Esophagus muscularis mucosa (tissue), 4 donors: ENCODE measurements around the gene NCOA6. TPM values are rescaled to one million over a fixed set of nuclear protein-coding genes. Genes with fewer than 3 reads are reported as not detected.

ENCODE experiments used
- DNase-seq: peaks from one replicate; pipeline ENCODE4 v3.0.0-alpha.2; 2017; ENCODE audit errors: extremely low spot score
- H3K27ac ChIP-seq, 4 donors: fragments of 200-600 bp; sonication (generic); replicated peaks in 1 of 4; 1 replicate in 3 of 4; 2 replicates in 1 of 4; pipeline ENCODE4 v1.5.1; 2016 to 2019; ENCODE audit warnings: mild to moderate bottlenecking in 1 of 4
- H3K27me3 ChIP-seq, 4 donors: fragments of 200-600 bp; sonication (generic); one replicate each; pipeline versions ENCODE4 v1.5.1 to v1.6.0; 2016 to 2019
- H3K36me3 ChIP-seq, 4 donors: fragments of 200-600 bp; sonication (generic); one replicate each; pipeline ENCODE4 v1.5.1; 2016 to 2019
- H3K4me1 ChIP-seq, 4 donors: fragments of 200-600 bp; sonication (generic); one replicate each; pipeline ENCODE4 v1.5.1; 2016 to 2019
- H3K4me3 ChIP-seq, 4 donors: fragments of 200-600 bp; sonication (generic); 1 replicate in 2 of 4; 2 replicates in 2 of 4; pipeline ENCODE4 v1.5.1; 2016 to 2019; ENCODE audit warnings: mild to moderate bottlenecking in 4 of 4, moderate library complexity in 1 of 4
- H3K9me3 ChIP-seq, 4 donors: fragments of 200-600 bp; sonication (generic); 1 replicate in 3 of 4; 2 replicates in 1 of 4; pipeline ENCODE4 v1.5.1; 2016 to 2019
- CTCF ChIP-seq, 3 experiments: fragments of 200-600 bp in 2 of 3; fragments of 450-650 bp in 1 of 3; sonication (generic) in 2 of 3; IDR thresholded peaks; one replicate each; pipeline ENCODE4 v1.5.1; 2017 to 2019; ENCODE audit warnings: antibody characterized with exemption in 3 of 3, mild to moderate bottlenecking in 2 of 3, moderate library complexity in 1 of 3
- EP300 ChIP-seq: sonication (generic); formaldehyde crosslinking; IDR thresholded peaks from one replicate; pipeline ENCODE4 v1.6.1; 2017; ENCODE audit warnings: antibody characterized with exemption
- POLR2A ChIP-seq: fragments of 450-650 bp; IDR thresholded peaks from one replicate; pipeline ENCODE4 v1.6.1; 2017; ENCODE audit warnings: antibody characterized with exemption, moderate library complexity, mild to moderate bottlenecking, low read depth
- POLR2AphosphoS5 ChIP-seq, 2 donors: sonication (generic); formaldehyde crosslinking; IDR thresholded peaks; one replicate each; pipeline ENCODE4 v1.6.1; 2017; ENCODE audit warnings: antibody characterized with exemption in 2 of 2
- WGBS: methylation state at CpG from one replicate; pipeline ENCODE4 v1.1.5; 2018; 5-methylcytosine and 5-hydroxymethylcytosine counted together
- intact Hi-C: fragments of 100-400 bp; cut with DNase I; formaldehyde crosslinking; loops from one replicate; pipeline ENCODE4 v1.15.1; 2023
- total RNA-seq, 4 donors: library from RNA; depleted of rRNA; stranded (reverse); fragments of >200 nt; gene quantifications; one replicate each; pipeline versions ENCODE4 v1.1.0 to v1.2.1, GENCODE V29; 2016

The NCOA6 gene
- total RNA-seq = 10 to 100 TPM; 14.9 to 30.2 (median 23.3) TPM

- H3K4me1 ChIP-seq = peaks cover 28 to 44% (median 42%) of the 10 kb centered on the region in 4 donors
- no peaks in the 10 kb centered on the region for H3K36me3 ChIP-seq
- H3K27me3 ChIP-seq = no peaks in the 10 kb centered on the region
- H3K9me3 ChIP-seq = no peaks in the 10 kb centered on the region
- H3K4me3 ChIP-seq = peak within 1 kb of the TSS; percentile 84 to 100 (median 94)
- no peak for TF ChIP-seq EP300
- peak; percentile 35 to 68 for TF ChIP-seq POLR2AphosphoS5 (IDR thresholded peaks at IDR 0.05)
- peak; percentile 96 for DNase-seq
- WGBS = 54% methylated on average over 6 of the region's 52 CpGs
- peak within 1 kb of the TSS; percentile 89 to 93 (median 92) for H3K27ac ChIP-seq
- intact Hi-C loops = no loop called here
These were observed at the start of gene NCOA6 for GRCh38 chr20:34825530-34826362. Gene NCOA6 (minus strand): TSS chr20:34825651. CDS start chr20:34782355, 43,296 bp downstream.

- DNase-seq = peak; percentile 94
- intact Hi-C loops = loop anchor here (5.0 kb wide), 2 partner anchors 42 to 218 kb away; partner anchors contain the start of gene TRPC4AP
- Histone ChIP-seq H3K9me3 (no peaks in the 10 kb centered on the region), H3K27ac (peak overlapping the region; percentile 51 to 92 (median 86)), H3K27me3 (no peaks in the 10 kb centered on the region), H3K4me1 (peaks cover 27 to 68% (median 59%) of the 10 kb centered on the region in 4 donors), H3K36me3 (no peaks in the 10 kb centered on the region), H3K4me3 (no peak overlapping the region)
- peak; percentile 85 to 98 (median 97) for TF ChIP-seq CTCF (IDR thresholded peaks at IDR 0.05)
- no peak for TF ChIP-seq POLR2A
- TF ChIP-seq POLR2AphosphoS5 (IDR thresholded peaks at IDR 0.05) = peak; percentile 45 to 66
- 42% methylated on average over 2 of the region's 2 CpGs for WGBS
These were observed 48.7 kb upstream of the NCOA6 start for GRCh38 chr20:34874094-34874654.

GRCh38 chr20:34873583-34874093 is 48.2 kb upstream of the NCOA6 start:
- H3K4me3 ChIP-seq = peak overlapping the region in 2 of 4 donors; percentile 76 to 88
- no peaks in the 10 kb centered on the region for H3K36me3 ChIP-seq
- peak overlapping the region in 2 of 4 donors; percentile 87 to 92 for H3K27ac ChIP-seq
- peaks cover 27 to 68% (median 59%) of the 10 kb centered on the region in 4 donors for H3K4me1 ChIP-seq
- no peak for DNase-seq
- intact Hi-C loops = loop anchor here (1.0 to 5.0 kb wide), 3 partner anchors 41 to 219 kb away; partner anchors contain the start of gene TRPC4AP
- TF ChIP-seq POLR2AphosphoS5 (IDR thresholded peaks at IDR 0.05) = no peak
- no peak for TF ChIP-seq CTCF (IDR thresholded peaks at IDR 0.05)
- no peak for TF ChIP-seq EP300
- no peak for TF ChIP-seq POLR2A
- H3K9me3 ChIP-seq = no peaks in the 10 kb centered on the region
- H3K27me3 ChIP-seq = no peaks in the 10 kb centered on the region
- WGBS = 56% methylated on average over 3 of the region's 3 CpGs

- TF ChIP-seq POLR2A (peak; percentile 50), CTCF (IDR thresholded peaks at IDR 0.05) (peak; percentile 78 to 80 (median 79)), POLR2AphosphoS5 (IDR thresholded peaks at IDR 0.05) (peak; percentile 84), EP300 (no peak)
- H3K36me3 ChIP-seq = no peaks in the 10 kb centered on the region
- peak; percentile 93 for DNase-seq
- intact Hi-C loops = loop anchor here (1.0 to 5.0 kb wide), 3 partner anchors 40 to 220 kb away; partner anchors contain the start of gene TRPC4AP
- H3K4me1 ChIP-seq = peaks cover 24 to 62% (median 52%) of the 10 kb centered on the region in 4 donors
- H3K9me3 ChIP-seq = no peaks in the 10 kb centered on the region
- H3K27me3 ChIP-seq = no peaks in the 10 kb centered on the region
- 3% methylated on average over 28 of the region's 52 CpGs for WGBS
- peak within 1 kb of the TSS; percentile 80 to 87 (median 82) for H3K27ac ChIP-seq
- H3K4me3 ChIP-seq = peak within 1 kb of the TSS; percentile 72 to 88 (median 80)
These were observed 47.3 kb upstream of the NCOA6 start, which contains the start of gene GGT7 for GRCh38 chr20:34872622-34873224. Gene GGT7 (minus strand): TSS chr20:34872856. CDS start chr20:34872815, 41 bp downstream.
